A549 (cell line): ENCODE measurements around the gene ADCY10.

Experiments
- CTCF ChIP-seq: fragments of >200 bp; sonication (Bioruptor Twin); formaldehyde crosslinking; IDR thresholded peaks from 3 replicates; pipeline ENCODE4 v1.5.1; 2016
- EP300 ChIP-seq, 2 experiments: fragments of >200 bp; sonication (Bioruptor Twin); formaldehyde crosslinking; IDR thresholded peaks; 2 replicates in 1 of 2; 3 replicates in 1 of 2; pipeline ENCODE4 v1.6.1; 2016 to 2017
- RCOR1 ChIP-seq: fragments of 150-350 bp; IDR thresholded peaks from 2 replicates; pipeline ENCODE4 v1.6.1; 2014; ENCODE audit warnings: antibody characterized with exemption, low read length, low read depth
- SREBF2 ChIP-seq: fragments of 450-650 bp; IDR thresholded peaks from 2 replicates; pipeline ENCODE4 v1.6.1; 2014; ENCODE audit warnings: mild to moderate bottlenecking, moderate library complexity

- no peak for TF ChIP-seq RCOR1
- no peak for TF ChIP-seq CTCF
- TF ChIP-seq SREBF2, result no peak
- no peak for TF ChIP-seq EP300 (IDR thresholded peaks at IDR 0.05)
Measured at GRCh38 chr1:167940264-167940663, 26.3 kb upstream of the ADCY10 start.
